Keratinocyte (primary cell): Measurements from ENCODE around the gene SLC27A1. TPM values are rescaled to one million over a fixed set of nuclear protein-coding genes. Genes with fewer than 3 reads are reported as not detected.

Experiments
- DNase-seq: peaks from one replicate; pipeline ENCODE4 v3.0.0-alpha.2; 2011; ENCODE audit warnings: low read depth, missing footprints, low spot score
- FAIRE-seq: peaks from 2 replicates; lab custom pipeline; 2011; peaks lifted over from hg19 to GRCh38; lab: Jason Lieb, UNC
- H2AFZ ChIP-seq: 2 replicates; pipeline ENCODE4 v1.6.0; 2012; ENCODE audit warnings: low read length, control low read depth, inconsistent platforms; ENCODE audit not compliant: control insufficient read depth
- H3K27ac ChIP-seq: 2 replicates; pipeline ENCODE4 v1.5.1; 2011; ENCODE audit warnings: low read length; ENCODE audit not compliant: control insufficient read depth, insufficient read depth
- H3K27me3 ChIP-seq: 3 replicates; pipeline ENCODE4 v1.6.0; 2011; ENCODE audit warnings: low read length; ENCODE audit not compliant: control insufficient read depth, insufficient read depth; ENCODE audit errors: extremely low read depth
- H3K36me3 ChIP-seq, 2 experiments: 2 replicates in 1 of 2; 3 replicates in 1 of 2; pipeline ENCODE4 v1.5.1; 2011; ENCODE audit warnings: low read length in 2 of 2, mild to moderate bottlenecking in 1 of 2; ENCODE audit not compliant: control insufficient read depth in 2 of 2, insufficient read depth in 2 of 2; ENCODE audit errors: extremely low read depth in 1 of 2
- H3K4me1 ChIP-seq: 3 replicates; pipeline ENCODE4 v1.5.1; 2011; ENCODE audit warnings: low read length; ENCODE audit not compliant: control insufficient read depth, insufficient read depth; ENCODE audit errors: extremely low read depth
- H3K4me2 ChIP-seq: 3 replicates; pipeline ENCODE4 v1.6.0; 2011; ENCODE audit warnings: low read depth, low read length; ENCODE audit not compliant: control insufficient read depth, insufficient read depth; ENCODE audit errors: extremely low read depth
- H3K4me3 ChIP-seq, 3 experiments: fragments of 200-600 bp in 1 of 3; sonication (generic) in 1 of 3; 2 replicates in 2 of 3; 3 replicates in 1 of 3; pipeline ENCODE4 v1.5.1; 2011 to 2016; ENCODE audit warnings: low read length in 3 of 3, mild to moderate bottlenecking in 3 of 3, control low read depth in 2 of 3, inconsistent platforms in 1 of 3, low read depth in 1 of 3, mixed read lengths in 1 of 3, mixed run types in 1 of 3, moderate library complexity in 1 of 3; ENCODE audit not compliant: control insufficient read depth in 2 of 3, insufficient read depth in 2 of 3; ENCODE audit errors: extremely low read depth in 1 of 3
- H3K79me2 ChIP-seq: 2 replicates; pipeline ENCODE4 v1.6.0; 2012; ENCODE audit warnings: low read length; ENCODE audit not compliant: control insufficient read depth, insufficient read depth
- H3K9ac ChIP-seq: 3 replicates; pipeline ENCODE4 v1.6.0; 2011; ENCODE audit warnings: low read length; ENCODE audit not compliant: control insufficient read depth, insufficient read depth; ENCODE audit errors: extremely low read depth
- H3K9me1 ChIP-seq: 3 replicates; pipeline ENCODE4 v1.6.0; 2011; ENCODE audit warnings: low read length; ENCODE audit not compliant: control insufficient read depth, insufficient read depth; ENCODE audit errors: extremely low read depth
- H3K9me3 ChIP-seq: 2 replicates; pipeline ENCODE4 v1.5.1; 2012; ENCODE audit warnings: low read depth, low read length; ENCODE audit not compliant: control insufficient read depth
- H4K20me1 ChIP-seq: 3 replicates; pipeline ENCODE4 v1.6.0; 2011; ENCODE audit warnings: low read length; ENCODE audit not compliant: control insufficient read depth, insufficient read depth; ENCODE audit errors: extremely low read depth
- CTCF ChIP-seq, 3 experiments: IDR thresholded peaks in 1 of 3; conservative IDR thresholded peaks in 1 of 3; optimal IDR thresholded peaks in 1 of 3; 2 replicates in 2 of 3; 3 replicates in 1 of 3; pipeline versions ENCODE3 to v1.5.1; 2011; ENCODE audit warnings: low read length in 3 of 3, mild to moderate bottlenecking in 3 of 3, moderate library complexity in 2 of 3, control low read depth in 1 of 3, inconsistent platforms in 1 of 3; ENCODE audit not compliant: insufficient read depth in 2 of 3; ENCODE audit errors: extremely low read depth in 1 of 3
- EZH2 ChIP-seq: IDR thresholded peaks from one replicate; pipeline ENCODE4 v1.6.1; 2012; ENCODE audit warnings: inconsistent platforms, mild to moderate bottlenecking, low read length, moderate library complexity
- dilution Hi-C: fragments of 300-500 bp; cut with MboI; formaldehyde crosslinking; loops from one replicate; pipeline ENCODE4 v1.7.0; 2020; ENCODE audit warnings: low sequenced_read_pairs; ENCODE audit not compliant: extremely low pct_ligation_motif_present
- polyA plus RNA-seq, 5 experiments: library from polyadenylated mRNA; depleted of rRNA in 3 of 5; stranded (reverse) in 3 of 5; stranded (forward) in 1 of 5; unstranded in 1 of 5; fragments of >200 nt; gene quantifications; 1 replicate in 1 of 5; 2 replicates in 3 of 5; 3 replicates in 1 of 5; pipeline versions ENCODE4 v1.2.1 to v1.2.3, GENCODE V29; 2011 to 2012; ENCODE audit warnings: missing spikeins in 2 of 5, low read depth in 1 of 5, low replicate concordance in 1 of 5

SLC27A1 gene
- polyA plus RNA-seq, 1 donor (not counting 4 experiments of a cell fraction or from before 2014, with no cell fraction given), result 8.4 TPM

- no peak overlapping the region for H3K4me2 ChIP-seq
- FAIRE-seq (no peak), DNase-seq (no peak)
- H3K4me3 ChIP-seq, result no peak overlapping the region
- H3K9ac ChIP-seq, result no peak overlapping the region
- no peak overlapping the region for H2AFZ ChIP-seq
- peaks cover 7% of the 10 kb centered on the region for H3K4me1 ChIP-seq
- H3K9me3 ChIP-seq, result no peaks in the 10 kb centered on the region
- H4K20me1 ChIP-seq, result no peaks in the 10 kb centered on the region
- H3K27ac ChIP-seq, result no peak overlapping the region
- dilution Hi-C loops, result no loop called here
- no peaks in the 10 kb centered on the region for H3K36me3 ChIP-seq
- TF ChIP-seq CTCF (optimal IDR thresholded peaks at IDR 0.05 in 1 of 3, IDR thresholded peaks at IDR 0.05 in 1 of 3, conservative IDR thresholded peaks at IDR 0.05 in 1 of 3; ENCODE audit: extremely low read depth in 1 of 3, insufficient read depth in 2 of 3, low read length in 3 of 3) (no peak), EZH2 (no peak)
- H3K79me2 ChIP-seq, result no peaks in the 10 kb centered on the region
- peaks cover 10% of the 10 kb centered on the region for H3K27me3 ChIP-seq
- H3K9me1 ChIP-seq, result no peaks in the 10 kb centered on the region
These were observed 72.7 kb downstream of the SLC27A1 start for GRCh38 chr19:17542793-17543582.

GRCh38 chr19:17543986-17544385 lies 73.7 kb downstream of the SLC27A1 start:
- H3K9me3 ChIP-seq, result no peaks in the 10 kb centered on the region
- no peak overlapping the region for H3K4me2 ChIP-seq
- H3K27ac ChIP-seq, result no peak overlapping the region
- no peaks in the 10 kb centered on the region for H3K79me2 ChIP-seq
- H3K4me3 ChIP-seq, result no peak overlapping the region
- H3K27me3 ChIP-seq, result peaks cover 2% of the 10 kb centered on the region
- peaks cover 5% of the 10 kb centered on the region for H3K4me1 ChIP-seq
- dilution Hi-C loops, result no loop called here
- H4K20me1 ChIP-seq, result no peaks in the 10 kb centered on the region
- TF ChIP-seq CTCF (optimal IDR thresholded peaks at IDR 0.05 in 1 of 3, IDR thresholded peaks at IDR 0.05 in 1 of 3, conservative IDR thresholded peaks at IDR 0.05 in 1 of 3; ENCODE audit: extremely low read depth in 1 of 3, insufficient read depth in 2 of 3, low read length in 3 of 3) (no peak), EZH2 (no peak)
- H2AFZ ChIP-seq, result no peak overlapping the region
- no peak overlapping the region for H3K9ac ChIP-seq
- H3K36me3 ChIP-seq, result no peaks in the 10 kb centered on the region
- no peaks in the 10 kb centered on the region for H3K9me1 ChIP-seq
- no peak for DNase-seq
- no peak for FAIRE-seq
